Pancreas (tissue), 10 donors: ENCODE results near the gene ICE2. TPM values are rescaled to one million over a fixed set of nuclear protein-coding genes. Genes with fewer than 3 reads are reported as not detected.

ENCODE experiments used
- ATAC-seq, 4 donors: fragments of 200-7000 bp; cut with Tn5 transposase; one replicate each; pipeline versions ENCODE4 v1.8.0 to v1.9.1; 2020; ENCODE audit warnings: mild to moderate bottlenecking in 4 of 4, moderate library complexity in 4 of 4
- DNase-seq, 6 donors: peaks; one replicate each; pipeline ENCODE4 v3.0.0-alpha.2; 2020
- FAIRE-seq: peaks from 2 replicates; lab custom pipeline; 2012; peaks lifted over from hg19 to GRCh38; lab: Jason Lieb, UNC
- H3K27ac ChIP-seq, 4 donors: fragments of 200-600 bp; sonication (generic); 1 replicate in 3 of 4; 2 replicates in 1 of 4; pipeline versions ENCODE4 v1.5.0 to v1.8.0; 2020
- H3K27me3 ChIP-seq, 4 donors: fragments of 200-600 bp; one replicate each; pipeline ENCODE4 v1.8.0; 2021
- H3K36me3 ChIP-seq, 3 donors: fragments of 200-600 bp; sonication (generic) in 1 of 3; one replicate each; pipeline versions ENCODE4 v1.5.0 to v1.8.0; 2020 to 2021
- H3K4me1 ChIP-seq, 3 donors: fragments of 200-600 bp; one replicate each; pipeline ENCODE4 v1.8.0; 2021
- H3K4me3 ChIP-seq, 4 donors: fragments of 200-600 bp; sonication (generic) in 2 of 4; one replicate each; pipeline versions ENCODE4 v1.5.0 to v1.8.0; 2020 to 2021
- H3K9me3 ChIP-seq, 4 donors: fragments of 200-600 bp; one replicate each; pipeline ENCODE4 v1.8.0; 2021
- CTCF ChIP-seq, 4 donors: fragments of 200-600 bp; sonication (generic) in 3 of 4; IDR thresholded peaks; one replicate each; pipeline versions ENCODE4 v1.5.0 to v1.8.0; 2021; ENCODE audit warnings: antibody characterized with exemption in 4 of 4
- WGBS, 2 donors: extraction: QIAGEN DNeasy Blood & Tissue Kit; methylation state at CpG; one replicate each; pipeline ENCODE4 v1.1.7; 2013; 5-methylcytosine and 5-hydroxymethylcytosine counted together
- intact Hi-C, 3 donors: fragments of 100-400 bp; cut with DNase I; formaldehyde crosslinking; loops; one replicate each; pipeline versions ENCODE4 v1.11.1 to v1.14.2; 2022
- polyA plus RNA-seq, 2 donors: library from polyadenylated mRNA; stranded (reverse); fragments of 200-250 nt; gene quantifications; one replicate each; pipeline ENCODE4 v1.2.3, GENCODE V29; 2013
- total RNA-seq, 6 donors: library from RNA; stranded (reverse); fragmentation: NEBNext Ultra II Directional in 4 of 6; extraction: Animal tissue kit (Norgen Biotek cat#: 25700) in 4 of 6; gene quantifications; one replicate each; pipeline versions ENCODE4 v1.2.1 to v1.2.4, GENCODE V29; 2021 to 2023
- donor health status: healthy with polysubstance abuse.
- donor health status: DM: no; HTN: no; CAD: no; lungs with moderate emphysema.
- donor health status: DM: no; HTN: no; CAD: no.
- donor health status: control.
- donor health status: control.
- donor health status: Bipolar disorder and iron deficiency.
- donor health status: DM: yes; HTN: yes; CAD: no.
- donor health status: DM: no; HTN: no; CAD: no.
- donor health status: DM: no; HTN: no; CAD: no.
- donor health status: DM: yes; HTN: yes; CAD: no.

ICE2 gene
- total and polyA plus RNA-seq, 8 donors: 6.7 to 28.9 (median 19.0) TPM

- Histone ChIP-seq H3K27ac (no peak overlapping the region), H3K4me3 (no peak overlapping the region), H3K4me1 (no peaks in the 10 kb centered on the region), H3K27me3 (no peaks in the 10 kb centered on the region), H3K9me3 (no peaks in the 10 kb centered on the region), H3K36me3 (no peaks in the 10 kb centered on the region)
- intact Hi-C loops: no loop called here
- TF ChIP-seq CTCF (IDR thresholded peaks at IDR 0.05): no peak
- FAIRE-seq (no peak), DNase-seq (no peak), ATAC-seq (no peak)
Observed at GRCh38 chr15:60462027-60462426, 16.9 kb downstream of the ICE2 start.

DNA sequence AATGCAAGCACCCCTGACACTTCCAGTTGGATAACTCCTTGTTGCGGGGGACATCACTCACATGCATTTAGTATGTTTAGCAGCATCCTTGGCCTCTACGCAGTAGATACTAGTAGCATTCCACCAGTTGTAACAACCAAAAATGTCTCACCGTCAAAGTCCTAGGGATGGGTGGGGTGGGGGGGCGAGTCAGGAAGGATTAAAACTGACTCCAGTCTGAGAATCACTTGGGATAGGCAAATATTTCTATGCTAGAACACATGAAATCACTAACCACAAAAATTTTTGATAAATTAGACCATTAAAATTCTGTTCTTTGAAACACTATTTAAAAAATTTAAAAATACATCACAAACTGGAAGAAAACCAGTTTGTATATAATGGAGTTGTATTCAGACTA, 18.0 kb downstream of the ICE2 start:
- FAIRE-seq: no peak
- no peaks in the 10 kb centered on the region for H3K27me3 ChIP-seq
- WGBS, 2 donors: 97 to 98% methylated on average over 4 of the region's 4 CpGs

DNA sequence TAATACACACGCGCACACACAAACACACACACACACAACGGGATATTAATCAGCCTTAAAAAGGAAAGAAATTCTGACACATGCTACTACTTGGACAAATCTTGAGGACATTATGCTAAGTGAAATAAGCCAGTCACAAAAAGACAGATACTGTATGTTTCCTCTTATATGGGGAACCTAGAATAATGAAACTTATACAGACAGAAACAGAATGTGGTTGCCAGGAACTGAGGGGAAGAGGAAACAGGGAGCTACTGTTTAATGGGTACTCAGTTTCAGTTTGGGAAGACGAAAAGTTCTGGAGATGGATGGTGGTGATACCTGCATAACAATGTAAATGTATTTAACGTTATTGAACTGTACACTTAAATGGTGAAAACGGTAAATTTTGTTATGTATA, 20.2 kb downstream of the ICE2 start:
- H3K4me3 ChIP-seq: no peak overlapping the region
- H3K36me3 ChIP-seq: no peaks in the 10 kb centered on the region
- no peaks in the 10 kb centered on the region for H3K9me3 ChIP-seq
- no peak for TF ChIP-seq CTCF (IDR thresholded peaks at IDR 0.05)
- WGBS, 2 donors: 83 to 89% methylated on average over 6 of the region's 6 CpGs
- intact Hi-C loops: no loop called here
- FAIRE-seq (no peak), ATAC-seq (no peak), DNase-seq (no peak)
- no peaks in the 10 kb centered on the region for H3K4me1 ChIP-seq
- no peaks in the 10 kb centered on the region for H3K27me3 ChIP-seq
- no peak overlapping the region for H3K27ac ChIP-seq

More for the DNA sequence above, 18.0 kb downstream of the ICE2 start:
- H3K27ac ChIP-seq: no peak overlapping the region
- H3K4me1 ChIP-seq: no peaks in the 10 kb centered on the region
- intact Hi-C loops: no loop called here
- H3K4me3 ChIP-seq: no peak overlapping the region
- H3K9me3 ChIP-seq: no peaks in the 10 kb centered on the region
- DNase-seq: no peak
- H3K36me3 ChIP-seq: no peaks in the 10 kb centered on the region
- no peak for ATAC-seq
- TF ChIP-seq CTCF (IDR thresholded peaks at IDR 0.05): no peak

- intact Hi-C loops: no loop called here
- no peaks in the 10 kb centered on the region for H3K27me3 ChIP-seq
- no peaks in the 10 kb centered on the region for H3K9me3 ChIP-seq
- no peak for TF ChIP-seq CTCF (IDR thresholded peaks at IDR 0.05)
- no peaks in the 10 kb centered on the region for H3K36me3 ChIP-seq
- no peaks in the 10 kb centered on the region for H3K4me1 ChIP-seq
- H3K27ac ChIP-seq: no peak overlapping the region
- ATAC-seq (no peak), FAIRE-seq (no peak), DNase-seq (no peak)
- H3K4me3 ChIP-seq: no peak overlapping the region
- WGBS, 2 donors: 89 to 90% methylated on average over 3 of the region's 3 CpGs
Observed at GRCh38 chr15:60457985-60458384, 21.0 kb downstream of the ICE2 start.

DNA sequence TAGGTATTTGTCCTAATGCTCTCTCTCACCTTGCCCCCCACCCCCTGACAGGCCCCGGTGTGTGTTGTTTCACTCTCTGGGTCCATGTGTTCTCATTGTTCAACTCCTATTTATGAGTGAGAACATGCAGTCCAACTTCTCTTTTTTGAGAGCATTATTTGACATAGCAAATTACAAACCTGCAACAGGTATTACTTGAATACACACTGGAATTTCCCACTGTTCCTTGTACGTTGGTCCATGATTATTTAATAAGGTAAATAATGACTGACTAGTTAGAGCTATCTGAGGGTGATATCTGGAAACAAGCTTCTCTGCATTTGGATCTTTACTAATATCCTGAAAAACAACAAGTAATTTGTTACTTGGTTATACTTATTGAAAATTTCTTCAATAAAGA, 24.1 kb downstream of the ICE2 start:
- WGBS, 2 donors: 54 to 58% methylated on average over 2 of the region's 2 CpGs
- Histone ChIP-seq H3K27ac (no peak overlapping the region), H3K4me1 (no peaks in the 10 kb centered on the region), H3K27me3 (no peaks in the 10 kb centered on the region), H3K36me3 (no peaks in the 10 kb centered on the region), H3K4me3 (no peak overlapping the region), H3K9me3 (no peaks in the 10 kb centered on the region)
- TF ChIP-seq CTCF (IDR thresholded peaks at IDR 0.05): no peak
- FAIRE-seq (no peak), DNase-seq (no peak), ATAC-seq (no peak)
- intact Hi-C loops: no loop called here
